ENCODE results near the gene ZNF804A. TPM values are rescaled to one million over a fixed set of nuclear protein-coding genes. Genes with fewer than 3 reads are reported as not detected.

The ZNF804A gene
- total and polyA plus RNA-seq, 2 of the 8 experiments (the other 6 are each of a cell fraction or from before 2014, with no cell fraction given) = 0.02 TPM; not detected in 1

- CTCF ChIA-PET (ENCODE audit: partially characterized antibody) = no interaction called here
- FAIRE-seq (no peak), DNase-seq (ENCODE audit: low read depth in 1 of 2, low spot score in 2 of 2) (no peak)
- no peak overlapping the region for H3K14ac ChIP-seq (ENCODE audit: insufficient read length)
- H2BK12ac ChIP-seq (ENCODE audit: low read depth, low read length) = no peak overlapping the region
- no peaks in the 10 kb centered on the region for H3K79me2 ChIP-seq (ENCODE audit: control insufficient read depth in 1 of 2, insufficient read depth in 2 of 2, low read length in 2 of 2)
- no peak overlapping the region for H4K8ac ChIP-seq (ENCODE audit: extremely low read depth, insufficient read depth, low read length)
- no peak overlapping the region for H3K18ac ChIP-seq (ENCODE audit: extremely low read depth, low read length)
- H2AK5ac ChIP-seq (ENCODE audit: low read depth, low read length) = no peak overlapping the region
- H2BK20ac ChIP-seq (ENCODE audit: low read length) = no peak overlapping the region
- H3K9me3 ChIP-seq (ENCODE audit: insufficient read depth in 2 of 2, low read depth in 1 of 2, low read length in 1 of 2) = no peaks in the 10 kb centered on the region
- no peaks in the 10 kb centered on the region for H3K23me2 ChIP-seq (ENCODE audit: low read depth, low read length)
- H3K4ac ChIP-seq (replicated peaks; ENCODE audit: insufficient read length, low read depth, low read length) = no peak overlapping the region
- H2AFZ ChIP-seq (ENCODE audit: low read length) = no peak overlapping the region
- no peaks in the 10 kb centered on the region for H3K36me3 ChIP-seq (ENCODE audit: control insufficient read depth in 2 of 4, insufficient read depth in 4 of 4, low read length in 3 of 4)
- H2BK15ac ChIP-seq (ENCODE audit: low read length) = no peak overlapping the region
- H3K56ac ChIP-seq (replicated peaks; ENCODE audit: insufficient read length, low read depth, low read length) = no peak overlapping the region
- POLR2A ChIA-PET (ENCODE audit: partially characterized antibody) = no interaction called here
- TF ChIP-seq FOSL1 (IDR thresholded peaks at IDR 0.05; ENCODE audit: insufficient read depth, low read depth, low read length) (no peak), RBBP5 (IDR thresholded peaks at IDR 0.05; ENCODE audit: borderline replicate concordance, low read depth, low read length) (no peak)
- WGBS, 2 experiments (ENCODE audit: extremely low coverage in 1 of 2, insufficient coverage in 1 of 2, insufficient read length in 1 of 2, insufficient replicate concordance in 2 of 2, low coverage in 1 of 2, low lambda C conversion rate in 2 of 2, missing lambda C conversion rate in 1 of 2) = 100% methylated on average over 1 of the region's 1 CpG; no CpG with 5 or more reads in 1 of the 2 experiments
- H3K79me1 ChIP-seq (ENCODE audit: low read depth, low read length) = no peaks in the 10 kb centered on the region
- H2BK120ac ChIP-seq (replicated peaks; ENCODE audit: low read depth, low read length) = no peak overlapping the region
- no peak overlapping the region for H4K5ac ChIP-seq (ENCODE audit: insufficient read length, low read depth, low read length)
- no peaks in the 10 kb centered on the region for H3K27me3 ChIP-seq (replicated peaks in 1 of 4; ENCODE audit: control insufficient read depth in 3 of 4, extremely low read depth in 1 of 4, insufficient read depth in 3 of 4, low read length in 3 of 4)
- no peak overlapping the region for H3K9ac ChIP-seq (replicated peaks in 1 of 4; ENCODE audit: extremely low read depth in 1 of 4, low read depth in 3 of 4, low read length in 3 of 4)
- no peak overlapping the region for H2BK5ac ChIP-seq (ENCODE audit: low read depth, low read length)
- no peak overlapping the region for H4K91ac ChIP-seq (replicated peaks; ENCODE audit: insufficient read length, low read length)
- no peak overlapping the region for H3K23ac ChIP-seq (ENCODE audit: insufficient read length)
- H3K4me1 ChIP-seq (replicated peaks in 1 of 4; ENCODE audit: control insufficient read depth in 3 of 4, insufficient read depth in 4 of 4, low read length in 3 of 4) = no peaks in the 10 kb centered on the region
- no peak overlapping the region for H3K4me3 ChIP-seq (ENCODE audit: extremely low read depth in 1 of 4, insufficient read depth in 2 of 4, low read depth in 3 of 4, low read length in 4 of 4)
- H3K27ac ChIP-seq (ENCODE audit: low read depth, low read length) = no peak overlapping the region
- no peak overlapping the region for H3K4me2 ChIP-seq (ENCODE audit: insufficient read depth in 1 of 2, low read depth in 2 of 2, low read length in 2 of 2)
- H4K20me1 ChIP-seq (replicated peaks in 1 of 2; ENCODE audit: control insufficient read depth in 1 of 2, insufficient read depth in 2 of 2, low read length in 2 of 2) = no peaks in the 10 kb centered on the region
These were observed 16.9 kb upstream of the ZNF804A start for GRCh38 chr2:184581391-184581790.

All from H1 (cell line).